Heart left ventricle (tissue), 16 donors: ENCODE data around the gene PLPP3. TPM values are rescaled to one million over a fixed set of nuclear protein-coding genes. Genes with fewer than 3 reads are reported as not detected.

Experiments used
- ATAC-seq, 4 donors: fragments of 200-7000 bp; cut with Tn5 transposase; one replicate each; pipeline ENCODE4 v1.9.1; 2020 to 2022; ENCODE audit warnings: moderate library complexity in 4 of 4, mild to moderate bottlenecking in 3 of 4, moderate number of reproducible peaks in 1 of 4
- DNase-seq, 5 donors: peaks; one replicate each; pipeline ENCODE4 v3.0.0-alpha.2; 2020
- H3K27ac ChIP-seq, 12 donors: fragments of 200-600 bp; sonication (generic) in 4 of 12; one replicate each; pipeline versions ENCODE4 v1.5.0 to v1.8.0; 2016 to 2022; ENCODE audit warnings: mild to moderate bottlenecking in 2 of 12
- H3K27me3 ChIP-seq, 9 donors: fragments of 200-600 bp; sonication (generic) in 2 of 9; one replicate each; pipeline versions ENCODE4 v1.5.1 to v1.8.0; 2016 to 2022; ENCODE audit warnings: mild to moderate bottlenecking in 3 of 9
- H3K36me3 ChIP-seq, 9 donors: fragments of 200-600 bp; sonication (generic) in 2 of 9; one replicate each; pipeline versions ENCODE4 v1.5.0 to v1.8.0; 2018 to 2022; ENCODE audit warnings: mild to moderate bottlenecking in 2 of 9
- H3K4me1 ChIP-seq, 12 donors: fragments of 200-600 bp; sonication (generic) in 4 of 12; one replicate each; pipeline versions ENCODE4 v1.5.0 to v1.8.0; 2016 to 2022; ENCODE audit warnings: mild to moderate bottlenecking in 3 of 12
- H3K4me3 ChIP-seq, 12 donors: fragments of 200-600 bp; sonication (generic) in 4 of 12; one replicate each; pipeline versions ENCODE4 v1.5.0 to v1.8.0; 2017 to 2022; ENCODE audit warnings: mild to moderate bottlenecking in 9 of 12, moderate library complexity in 4 of 12
- H3K9me3 ChIP-seq, 12 donors: fragments of 200-600 bp; sonication (generic) in 4 of 12; one replicate each; pipeline versions ENCODE4 v1.5.0 to v1.8.0; 2016 to 2022; ENCODE audit warnings: mild to moderate bottlenecking in 1 of 12
- CTCF ChIP-seq, 12 donors: fragments of 200-600 bp; sonication (generic) in 4 of 12; IDR thresholded peaks; one replicate each; pipeline versions ENCODE4 v1.5.0 to v1.8.0; 2018 to 2022; ENCODE audit warnings: antibody characterized with exemption in 12 of 12, mild to moderate bottlenecking in 5 of 12
- POLR2A ChIP-seq, 2 donors: fragments of 450-650 bp; IDR thresholded peaks; one replicate each; pipeline ENCODE4 v1.6.1; 2017; ENCODE audit warnings: antibody characterized with exemption in 2 of 2, mild to moderate bottlenecking in 2 of 2, moderate library complexity in 2 of 2
- WGBS, 4 donors: extraction: QIAGEN DNeasy Blood & Tissue Kit in 2 of 4; methylation state at CpG; one replicate each; pipeline versions ENCODE4 v1.1.5 to v1.1.7; 2013 to 2018; 5-methylcytosine and 5-hydroxymethylcytosine counted together
- intact Hi-C, 10 donors: fragments of 100-400 bp; cut with DNase I; formaldehyde crosslinking; loops; one replicate each; pipeline versions ENCODE4 v1.11.1 to v1.14.2; 2022
- polyA plus RNA-seq, 2 donors: library from polyadenylated mRNA; stranded (reverse); fragments of 200-250 nt; gene quantifications; one replicate each; pipeline ENCODE4 v1.2.3, GENCODE V29; 2013
- total RNA-seq, 9 donors: library from RNA; depleted of rRNA in 2 of 9; stranded (reverse); fragments of >200 nt in 2 of 9; fragmentation: NEBNext Ultra II Directional in 3 of 9; extraction: Animal tissue kit (Norgen Biotek cat#: 25700) in 3 of 9; gene quantifications; one replicate each; pipeline versions ENCODE4 v1.1.0 to v1.2.4, GENCODE V29; 2016 to 2023
- donor health status: ischemic (EF 13 %, LVEDD 7.1; RV severe dilation, severe dysfunction).
- donor health status: healthy with polysubstance abuse.
- donor health status: DM: no; HTN: yes; CAD: no.
- donor health status: DM: no; HTN: no; CAD: no.
- donor health status: ischemic (EF 25% LVEDD 6.9; RV normal size, moderate dysfunction).
- donor health status: ischemic (EF 25% LVEDD 5.7; RV mildly dilated, moderate dysfunction).
- donor health status: healthy.
- donor health status: DM: yes; HTN: yes; CAD: no.
- donor health status: ischemic (EF 35%, LVEDD 5.7; RV mildly dilated, moderate dysfunction).
- donor health status: nonischemic (EF 11% LVEDD 7.7; RV severe dilation, severe dysfunction).
- donor health status: DM: yes; HTN: yes; CAD: no.
- donor health status: PGD.
- donor health status: ischemic (EF 29% LVEDD 5.4; RV normal size, mild dysfunction).
- donor health status: nonischemic (EF 23%, LVEDD 6.1; RV moderate dilation, normal function).

Gene PLPP3
- total and polyA plus RNA-seq, 11 donors: 17.1 to 221 (median 89.9) TPM

GRCh38 chr1:56508523-56508983, 70.8 kb downstream of the PLPP3 start:
- intact Hi-C loops: loop anchor here in 4 of 10 donors (5.0 to 10.0 kb wide), 3 partner anchors 69 to 154 kb away; partner anchors contain the start of gene PLPP3 (in 4 of the 4)
- H3K4me1 ChIP-seq: peaks cover 7 to 92% (median 83%) of the 10 kb centered on the region in 12 donors
- no peaks in the 10 kb centered on the region for H3K9me3 ChIP-seq
- peak overlapping the region; percentile 36 to 84 (median 70) for H3K27ac ChIP-seq
- H3K36me3 ChIP-seq: peaks cover 0 to 88% (median 59%) of the 10 kb centered on the region in 9 donors
- DNase-seq (peak; percentile 67 to 89 (median 74)), ATAC-seq (peak; percentile 71 to 88 (median 78))
- no peaks in the 10 kb centered on the region for H3K27me3 ChIP-seq
- TF ChIP-seq CTCF (IDR thresholded peaks at IDR 0.05): no peak
- WGBS, 4 donors: 33 to 55% (median 44%) methylated on average over 4 of the region's 4 CpGs
- no peak overlapping the region for H3K4me3 ChIP-seq

DNA sequence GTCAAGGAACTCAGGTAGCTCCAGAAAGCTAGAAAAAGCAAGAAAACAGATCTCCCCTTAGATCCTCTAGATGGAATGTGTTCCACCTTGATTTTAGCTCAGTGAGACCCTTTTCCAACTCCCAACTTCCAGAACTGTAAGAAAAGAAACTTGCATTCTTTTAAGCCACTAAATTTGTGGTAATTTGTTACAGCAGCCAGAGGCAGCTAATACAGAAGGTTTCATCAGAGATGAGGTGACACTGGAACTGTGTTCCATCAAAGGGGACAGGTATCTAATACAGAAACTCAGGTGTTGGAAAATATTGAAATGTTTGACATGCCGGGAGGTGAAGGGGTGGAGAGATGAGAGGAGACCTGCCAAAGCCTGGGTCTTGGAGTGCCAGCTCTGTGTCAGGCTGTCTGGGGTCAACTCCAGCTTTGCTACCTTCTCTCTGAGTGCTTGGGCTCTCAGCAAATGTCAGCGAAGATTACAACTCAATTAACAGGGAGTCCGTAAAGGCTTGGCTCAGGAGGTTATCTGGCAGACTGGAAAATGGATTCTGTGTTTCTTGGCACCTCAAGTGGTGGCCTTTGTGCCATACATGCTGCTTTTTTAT, 71.3 kb downstream of the PLPP3 start:
- TF ChIP-seq CTCF (IDR thresholded peaks at IDR 0.05) (no peak), POLR2A (IDR thresholded peaks at IDR 0.05) (no peak)
- no peak overlapping the region for H3K4me3 ChIP-seq
- peaks cover 7 to 90% (median 79%) of the 10 kb centered on the region in 12 donors for H3K4me1 ChIP-seq
- intact Hi-C loops: loop anchor here in 4 of 10 donors (5.0 to 10.0 kb wide), 3 partner anchors 69 to 153 kb away; partner anchors contain the start of gene PLPP3 (in 4 of the 4)
- H3K9me3 ChIP-seq: no peaks in the 10 kb centered on the region
- peaks cover 0 to 93% (median 62%) of the 10 kb centered on the region in 9 donors for H3K36me3 ChIP-seq
- DNase-seq: peak in 1 of 5 donors; percentile 58
- 52 to 62% (median 54%) methylated on average over 3 of the region's 3 CpGs for WGBS, 4 donors
- peak overlapping the region; percentile 36 to 84 (median 70) for H3K27ac ChIP-seq
- H3K27me3 ChIP-seq: no peaks in the 10 kb centered on the region
- ATAC-seq: peak; percentile 24 to 82 (median 68)

- no peaks in the 10 kb centered on the region for H3K27me3 ChIP-seq
- H3K36me3 ChIP-seq: peaks cover 0 to 99% (median 63%) of the 10 kb centered on the region in 9 donors
- intact Hi-C loops: loop anchor here in 4 of 10 donors (5.0 to 10.0 kb wide), 3 partner anchors 70 to 152 kb away; partner anchors contain the start of gene PLPP3 (in 4 of the 4)
- no peak for TF ChIP-seq POLR2A (IDR thresholded peaks at IDR 0.05)
- TF ChIP-seq CTCF (IDR thresholded peaks at IDR 0.05): no peak
- DNase-seq (no peak), ATAC-seq (no peak)
- no peak overlapping the region for H3K4me3 ChIP-seq
- WGBS, 4 donors: 56 to 73% (median 65%) methylated on average over 3 of the region's 3 CpGs
- H3K9me3 ChIP-seq: no peaks in the 10 kb centered on the region
- H3K27ac ChIP-seq: peak overlapping the region in 11 of 12 donors; percentile 56 to 84 (median 73)
- H3K4me1 ChIP-seq: peaks cover 7 to 90% (median 81%) of the 10 kb centered on the region in 12 donors
Observed at GRCh38 chr1:56506951-56507491, 72.3 kb downstream of the PLPP3 start.
